HG03135 (cell line): ENCODE results near the gene MPRIP.
"Not testable (repeated sequence)": the region's sequence is repeated elsewhere in the genome, so short reads cannot be mapped to it uniquely, and the experiment has no call there.

Source experiments
- ATAC-seq: cut with Tn5 transposase; IDR thresholded peaks from one replicate; pipeline ENCODE4 v1.9.1; 2021; ENCODE audit warnings: mild to moderate bottlenecking, moderate library complexity; ENCODE audit not compliant: unreplicated experiment

Gene MPRIP

GRCh38 chr17:17180741-17181525 lies 138.7 kb downstream of the MPRIP start:
- no peak for ATAC-seq

- no peak for ATAC-seq
Observed at GRCh38 chr17:17181666-17182597, 139.7 kb downstream of the MPRIP start.

GRCh38 chr17:17182598-17183136 lies 140.4 kb downstream of the MPRIP start:
- no peak for ATAC-seq

- no peak for ATAC-seq
Observed at GRCh38 chr17:17183744-17184143, 141.5 kb downstream of the MPRIP start.

GRCh38 chr17:17184985-17185757 lies 142.9 kb downstream of the MPRIP start:
- ATAC-seq: not testable (repeated sequence)

GRCh38 chr17:17186051-17186450 lies 143.8 kb downstream of the MPRIP start:
- no peak for ATAC-seq

GRCh38 chr17:17186551-17187505 lies 144.6 kb downstream of the MPRIP start:
- no peak for ATAC-seq

- no peak for ATAC-seq
Observed at GRCh38 chr17:17188586-17188985, 146.3 kb downstream of the MPRIP start.

GRCh38 chr17:17189559-17189958 lies 147.3 kb downstream of the MPRIP start:
- ATAC-seq: no peak

- ATAC-seq: no peak
Observed at GRCh38 chr17:17190188-17190587, 147.9 kb downstream of the MPRIP start.

GRCh38 chr17:17191346-17191792 lies 149.1 kb downstream of the MPRIP start:
- ATAC-seq: no peak

GRCh38 chr17:17191961-17192381 lies 149.7 kb downstream of the MPRIP start:
- ATAC-seq: no peak

GRCh38 chr17:17195466-17195865 lies 153.2 kb downstream of the MPRIP start:
- ATAC-seq: not testable (repeated sequence)

- ATAC-seq: no peak
Observed at GRCh38 chr17:17196776-17197175, 154.5 kb downstream of the MPRIP start.

- no peak for ATAC-seq
Observed at GRCh38 chr17:17198281-17198680, 156.0 kb downstream of the MPRIP start.

GRCh38 chr17:17200311-17200710 lies 158.1 kb downstream of the MPRIP start:
- no peak for ATAC-seq

- ATAC-seq: no peak
Observed at GRCh38 chr17:17200831-17201230, 158.6 kb downstream of the MPRIP start.

GRCh38 chr17:17201271-17201670 lies 159.0 kb downstream of the MPRIP start:
- no peak for ATAC-seq

- no peak for ATAC-seq
Observed at GRCh38 chr17:17201907-17202306, 159.7 kb downstream of the MPRIP start.
